Measurements from ENCODE around the gene MAPKAP1. TPM values are rescaled to one million over a fixed set of nuclear protein-coding genes. Genes with fewer than 3 reads are reported as not detected.

Gene MAPKAP1
- total RNA-seq, 2 donors from 2014 or later, result 83.7 to 91.8 TPM

- Histone ChIP-seq H3K27me3 (no peaks in the 10 kb centered on the region), H3K36me3 (replicated peaks in 1 of 2; ENCODE audit: insufficient read depth in 1 of 2, low read depth in 2 of 2) (no peaks in the 10 kb centered on the region), H3K27ac (no peak overlapping the region), H3K4me1 (peaks cover 8% of the 10 kb centered on the region), H3K4me3 (no peak overlapping the region), H3K9me3 (no peaks in the 10 kb centered on the region)
- TF ChIP-seq POLR2A (IDR thresholded peaks at IDR 0.05), result no peak
- TF ChIP-seq CTCF (IDR thresholded peaks at IDR 0.05), result no peak
- WGBS, 2 donors, result 95% methylated on average over 7 of the region's 7 CpGs
- no peak for DNase-seq
- intact Hi-C loops (cut with DNase I), result no loop called here
- ATAC-seq, result no peak
Observed at GRCh38 chr9:125644819-125645507, 62.0 kb downstream of the MAPKAP1 start.

- Histone ChIP-seq H3K4me3 (no peak overlapping the region), H3K27ac (no peak overlapping the region), H3K27me3 (no peaks in the 10 kb centered on the region), H3K9me3 (no peaks in the 10 kb centered on the region), H3K4me1 (no peaks in the 10 kb centered on the region), H3K36me3 (replicated peaks in 1 of 2; ENCODE audit: insufficient read depth in 1 of 2, low read depth in 2 of 2) (no peaks in the 10 kb centered on the region)
- no peak for TF ChIP-seq CTCF (IDR thresholded peaks at IDR 0.05)
- TF ChIP-seq POLR2A (IDR thresholded peaks at IDR 0.05), result no peak
- WGBS, 2 donors, result 95 to 97% methylated on average over 1 of the region's 1 CpG
- intact Hi-C loops (cut with DNase I), result no loop called here
- ATAC-seq (no peak), DNase-seq (no peak)
Observed at GRCh38 chr9:125642311-125642710, 64.7 kb downstream of the MAPKAP1 start.

GRCh38 chr9:125639057-125639456 lies 68.0 kb downstream of the MAPKAP1 start:
- no peaks in the 10 kb centered on the region for H3K9me3 ChIP-seq
- intact Hi-C loops (cut with DNase I), result no loop called here
- no peaks in the 10 kb centered on the region for H3K27me3 ChIP-seq
- no peak for DNase-seq
- no peaks in the 10 kb centered on the region for H3K36me3 ChIP-seq (replicated peaks in 1 of 2; ENCODE audit: insufficient read depth in 1 of 2, low read depth in 2 of 2)
- peaks cover 7% of the 10 kb centered on the region for H3K4me1 ChIP-seq
- no peak overlapping the region for H3K27ac ChIP-seq
- TF ChIP-seq CTCF (IDR thresholded peaks at IDR 0.05) (no peak), POLR2A (IDR thresholded peaks at IDR 0.05) (no peak)
- no peak overlapping the region for H3K4me3 ChIP-seq
- WGBS, 2 donors, result 94 to 96% methylated on average over 4 of the region's 4 CpGs
- ATAC-seq, result no peak

GRCh38 chr9:125638239-125639045 lies 68.6 kb downstream of the MAPKAP1 start:
- WGBS, 2 donors, result 87 to 95% methylated on average over 7 of the region's 7 CpGs

More at GRCh38 chr9:125638239-125639045, 68.6 kb downstream of the MAPKAP1 start:
- H3K4me3 ChIP-seq, result no peak overlapping the region
- TF ChIP-seq CTCF (IDR thresholded peaks at IDR 0.05) (no peak), POLR2A (IDR thresholded peaks at IDR 0.05) (no peak)
- ATAC-seq (no peak), DNase-seq (no peak)
- peaks cover 13% of the 10 kb centered on the region for H3K4me1 ChIP-seq
- intact Hi-C loops (cut with DNase I), result no loop called here
- H3K27ac ChIP-seq, result no peak overlapping the region
- no peaks in the 10 kb centered on the region for H3K27me3 ChIP-seq
- H3K36me3 ChIP-seq (replicated peaks in 1 of 2; ENCODE audit: insufficient read depth in 1 of 2, low read depth in 2 of 2), result no peaks in the 10 kb centered on the region
- H3K9me3 ChIP-seq, result no peaks in the 10 kb centered on the region
